Endothelial cell of umbilical vein (primary cell): ENCODE results near the gene GRIK1. TPM values are rescaled to one million over a fixed set of nuclear protein-coding genes. Genes with fewer than 3 reads are reported as not detected.

ENCODE experiments used
- BruUV-seq: library from RNA; stranded (reverse); fragments of 400-500 nt; replicated peaks from 2 replicates; lab custom pipeline; 2021; lab: Mats Ljungman, UMichigan
- CTCF ChIA-PET: fragments of 300-600, 350-600 bp; sonication (Branson Sonifier 250); formaldehyde crosslinking; loops from one replicate; lab custom pipeline; 2021; ENCODE audit warnings: antibody characterized with exemption, inconsistent platforms; lab: Charles Lee
- POLR2A ChIA-PET: fragments of 300-600, 350-600 bp; sonication (Branson Sonifier 250); formaldehyde crosslinking; loops from one replicate; lab custom pipeline; 2021; ENCODE audit warnings: antibody characterized with exemption, inconsistent platforms; lab: Charles Lee
- DNase-seq: peaks from one replicate; pipeline ENCODE4 v3.0.0-alpha.2; 2011; ENCODE audit warnings: low read depth, low spot score
- FAIRE-seq: peaks from 2 replicates; lab custom pipeline; 2011; peaks lifted over from hg19 to GRCh38; lab: Jason Lieb, UNC
- H2AFZ ChIP-seq: 2 replicates; pipeline ENCODE4 v1.6.0; 2012; ENCODE audit warnings: low read depth, low read length, control low read depth, inconsistent platforms
- H3K27ac ChIP-seq: 2 replicates; pipeline ENCODE4 v1.5.1; 2011; ENCODE audit warnings: low read depth, mild to moderate bottlenecking, control low read depth, low read length, moderate library complexity; ENCODE audit not compliant: insufficient read depth
- H3K27me3 ChIP-seq, 2 experiments: 2 replicates each; pipeline versions ENCODE4 v1.6.0 to v1.6.1; 2011; ENCODE audit warnings: low read length in 2 of 2, mixed read lengths in 1 of 2; ENCODE audit not compliant: control insufficient read depth in 2 of 2, insufficient read depth in 2 of 2
- H3K36me3 ChIP-seq, 2 experiments: 2 replicates in 1 of 2; 3 replicates in 1 of 2; pipeline ENCODE4 v1.5.1; 2011; ENCODE audit warnings: low read length in 2 of 2, mild to moderate bottlenecking in 1 of 2, moderate library complexity in 1 of 2; ENCODE audit not compliant: control insufficient read depth in 2 of 2, insufficient read depth in 2 of 2; ENCODE audit errors: extremely low read depth in 1 of 2
- H3K4me1 ChIP-seq: 3 replicates; pipeline ENCODE4 v1.5.1; 2011; ENCODE audit warnings: mild to moderate bottlenecking, low read length; ENCODE audit not compliant: control insufficient read depth, insufficient read depth; ENCODE audit errors: extremely low read depth
- H3K4me2 ChIP-seq: 2 replicates; pipeline ENCODE4 v1.6.1; 2011; ENCODE audit warnings: low read length, control low read depth, mixed read lengths; ENCODE audit not compliant: insufficient read depth
- H3K4me3 ChIP-seq, 3 experiments: fragments of 200-600 bp in 1 of 3; sonication (generic), shearing (Covaris generic) in 1 of 3; replicated peaks in 1 of 3; 2 replicates each; pipeline ENCODE4 v1.5.1; 2011 to 2016; ENCODE audit warnings: control low read depth in 3 of 3, low read length in 3 of 3, mild to moderate bottlenecking in 2 of 3, inconsistent platforms in 1 of 3, low read depth in 1 of 3, moderate library complexity in 1 of 3; ENCODE audit not compliant: insufficient read depth in 1 of 3
- H3K79me2 ChIP-seq: 2 replicates; pipeline ENCODE4 v1.6.0; 2012; ENCODE audit warnings: low read length, inconsistent platforms; ENCODE audit not compliant: control insufficient read depth, insufficient read depth
- H3K9ac ChIP-seq: replicated peaks from 2 replicates; pipeline ENCODE3; 2011; ENCODE audit warnings: low read length, control low read depth; ENCODE audit not compliant: insufficient read depth; ENCODE audit errors: extremely low read depth
- H3K9me1 ChIP-seq: replicated peaks from 3 replicates; pipeline ENCODE4 v1.6.0; 2011; ENCODE audit warnings: mild to moderate bottlenecking, low read length; ENCODE audit not compliant: control insufficient read depth, insufficient read depth; ENCODE audit errors: extremely low read depth
- H3K9me3 ChIP-seq: replicated peaks from 2 replicates; pipeline ENCODE4 v1.5.1; 2012; ENCODE audit warnings: low read length, inconsistent platforms; ENCODE audit not compliant: control insufficient read depth, insufficient read depth
- H4K20me1 ChIP-seq: replicated peaks from 2 replicates; pipeline ENCODE3; 2011; ENCODE audit warnings: mild to moderate bottlenecking, low read length; ENCODE audit not compliant: control insufficient read depth, insufficient read depth; ENCODE audit errors: extremely low read depth
- EZH2 ChIP-seq: IDR thresholded peaks from 2 replicates; pipeline ENCODE4 v1.6.1; 2012; ENCODE audit warnings: borderline replicate concordance, low read depth, mild to moderate bottlenecking, moderate library complexity, low read length, inconsistent platforms; ENCODE audit not compliant: severe bottlenecking
- FOS ChIP-seq: IDR thresholded peaks from 2 replicates; pipeline ENCODE4 v1.6.1; 2011; ENCODE audit warnings: mild to moderate bottlenecking, low read length, moderate library complexity, borderline replicate concordance; ENCODE audit not compliant: insufficient read depth
- GATA2 ChIP-seq: IDR thresholded peaks from 2 replicates; pipeline ENCODE4 v1.7.0; 2011; ENCODE audit warnings: low read depth, mild to moderate bottlenecking, moderate library complexity, mixed read lengths, low read length; ENCODE audit not compliant: insufficient read length, insufficient read depth
- JUN ChIP-seq: IDR thresholded peaks from 2 replicates; pipeline ENCODE4 v1.6.1; 2011; ENCODE audit warnings: borderline replicate concordance, low read depth; ENCODE audit not compliant: insufficient read length, insufficient read depth
- MYC ChIP-seq: IDR thresholded peaks from one replicate; pipeline ENCODE4 v1.6.1; 2011; ENCODE audit warnings: mild to moderate bottlenecking, low read depth, low read length
- POLR2A ChIP-seq: IDR thresholded peaks from 2 replicates; pipeline ENCODE4 v1.6.1; 2012; ENCODE audit warnings: low read depth, mild to moderate bottlenecking, control low read depth, low read length
- POLR2AphosphoS5 ChIP-seq: IDR thresholded peaks from 2 replicates; pipeline ENCODE4 v1.6.1; 2012; ENCODE audit warnings: low read depth, mild to moderate bottlenecking, control low read depth, low read length, moderate library complexity; ENCODE audit not compliant: insufficient read depth
- dilution Hi-C: fragments of 300-500 bp; cut with MboI; formaldehyde crosslinking; loops from one replicate; pipeline ENCODE4 v1.15.0; 2019; ENCODE audit warnings: low sequenced_read_pairs; ENCODE audit not compliant: extremely low pct_ligation_motif_present
- intact Hi-C: fragments of 100-400 bp; cut with micrococcal nuclease; formaldehyde crosslinking; loops from one replicate; pipeline ENCODE4 v1.10.0; 2022
- polyA plus RNA-seq, 4 experiments: library from polyadenylated mRNA; depleted of rRNA in 3 of 4; stranded (reverse) in 3 of 4; unstranded in 1 of 4; fragments of >200 nt; gene quantifications; 2 replicates each; pipeline versions ENCODE4 v1.2.1 to v1.2.3, GENCODE V29; 2011 to 2012; ENCODE audit warnings: missing spikeins in 1 of 4
- total RNA-seq: library from RNA; stranded (reverse); gene quantifications from 2 replicates; pipeline ENCODE4 v1.2.3, GENCODE V29; 2021
- TF ChIP-seq, protein P1 (sequence below): IDR thresholded peaks from 2 replicates; pipeline ENCODE4 v1.6.1; 2011; ENCODE audit not compliant: insufficient read depth, insufficient read length
- TF ChIP-seq, protein P2 (sequence below), 2 donors: IDR thresholded peaks; 1 replicate in 1 of 2; 2 replicates in 1 of 2; pipeline ENCODE4 v1.5.1; 2011; ENCODE audit warnings: low read length in 2 of 2, mild to moderate bottlenecking in 2 of 2, moderate library complexity in 2 of 2, control low read depth in 1 of 2, inconsistent platforms in 1 of 2, low read depth in 1 of 2; ENCODE audit not compliant: insufficient read depth in 1 of 2; ENCODE audit errors: extremely low read depth in 1 of 2

The GRIK1 gene
- total and polyA plus RNA-seq, 2 donors (not counting 3 experiments of a cell fraction or from before 2014, with no cell fraction given), result not detected

DNA sequence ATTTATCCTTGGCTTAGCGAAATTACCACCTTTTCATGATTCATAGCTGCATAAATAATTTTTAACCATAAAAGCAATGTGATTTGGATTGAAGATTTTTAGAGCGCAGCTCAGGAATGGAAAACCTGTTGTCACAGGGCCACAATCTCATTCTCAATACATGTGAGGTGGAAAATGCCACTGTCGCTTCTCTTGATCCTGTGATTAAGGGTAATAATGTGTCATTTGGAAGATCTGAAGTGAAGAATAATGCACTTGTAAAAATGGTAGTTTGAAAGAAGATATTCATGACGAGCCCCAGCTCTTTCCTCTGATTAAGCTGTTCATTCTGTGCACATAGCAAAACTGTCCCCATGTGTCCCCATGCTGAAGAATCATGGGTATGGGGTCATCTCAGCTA is 410.7 kb downstream of the GRIK1 start:
- H3K9me3 ChIP-seq, result no peaks in the 10 kb centered on the region
- TF ChIP-seq POLR2A (no peak), EZH2 (no peak), MYC (no peak), POLR2AphosphoS5 (no peak), GATA2 (no peak), JUN (no peak), FOS (no peak)
- TF ChIP-seq, protein P1, sequence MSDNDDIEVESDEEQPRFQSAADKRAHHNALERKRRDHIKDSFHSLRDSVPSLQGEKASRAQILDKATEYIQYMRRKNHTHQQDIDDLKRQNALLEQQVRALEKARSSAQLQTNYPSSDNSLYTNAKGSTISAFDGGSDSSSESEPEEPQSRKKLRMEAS, result no peak
- TF ChIP-seq, protein P2, sequence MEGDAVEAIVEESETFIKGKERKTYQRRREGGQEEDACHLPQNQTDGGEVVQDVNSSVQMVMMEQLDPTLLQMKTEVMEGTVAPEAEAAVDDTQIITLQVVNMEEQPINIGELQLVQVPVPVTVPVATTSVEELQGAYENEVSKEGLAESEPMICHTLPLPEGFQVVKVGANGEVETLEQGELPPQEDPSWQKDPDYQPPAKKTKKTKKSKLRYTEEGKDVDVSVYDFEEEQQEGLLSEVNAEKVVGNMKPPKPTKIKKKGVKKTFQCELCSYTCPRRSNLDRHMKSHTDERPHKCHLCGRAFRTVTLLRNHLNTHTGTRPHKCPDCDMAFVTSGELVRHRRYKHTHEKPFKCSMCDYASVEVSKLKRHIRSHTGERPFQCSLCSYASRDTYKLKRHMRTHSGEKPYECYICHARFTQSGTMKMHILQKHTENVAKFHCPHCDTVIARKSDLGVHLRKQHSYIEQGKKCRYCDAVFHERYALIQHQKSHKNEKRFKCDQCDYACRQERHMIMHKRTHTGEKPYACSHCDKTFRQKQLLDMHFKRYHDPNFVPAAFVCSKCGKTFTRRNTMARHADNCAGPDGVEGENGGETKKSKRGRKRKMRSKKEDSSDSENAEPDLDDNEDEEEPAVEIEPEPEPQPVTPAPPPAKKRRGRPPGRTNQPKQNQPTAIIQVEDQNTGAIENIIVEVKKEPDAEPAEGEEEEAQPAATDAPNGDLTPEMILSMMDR (IDR thresholded peaks at IDR 0.05; ENCODE audit: extremely low read depth in 1 of 2, insufficient read depth in 1 of 2, low read depth in 1 of 2, low read length in 2 of 2), result no peak
- POLR2A ChIA-PET, result no interaction called here
- intact Hi-C loops (no loop called here), dilution Hi-C loops (no loop called here)
- no peaks in the 10 kb centered on the region for H3K79me2 ChIP-seq
- H2AFZ ChIP-seq, result no peak overlapping the region
- H3K27me3 ChIP-seq, result no peaks in the 10 kb centered on the region
- DNase-seq (no peak), FAIRE-seq (no peak)
- H3K27ac ChIP-seq, result no peak overlapping the region
- no peaks in the 10 kb centered on the region for H4K20me1 ChIP-seq
- no peak overlapping the region for H3K4me3 ChIP-seq
- H3K36me3 ChIP-seq, result no peaks in the 10 kb centered on the region
- CTCF ChIA-PET, result interaction anchor here (1.3 kb wide), 1 partner anchor 11 kb away, joined by 3 read pairs; no protein-coding TSS in a partner anchor
- no peak overlapping the region for H3K4me2 ChIP-seq
- no peak overlapping the region for H3K9ac ChIP-seq
- no peaks in the 10 kb centered on the region for H3K9me1 ChIP-seq
- no peaks in the 10 kb centered on the region for H3K4me1 ChIP-seq
- BruUV-seq, result no TSS peak
